Smooth muscle cell (in vitro differentiated cells): Measurements from ENCODE around the gene AGAP1. TPM values are rescaled to one million over a fixed set of nuclear protein-coding genes. Genes with fewer than 3 reads are reported as not detected.

Experiments
- DNase-seq: peaks from one replicate; lab custom pipeline; 2025; ENCODE audit not compliant: unreplicated experiment; lab: John Stamatoyannopoulos, UW
- H2AFZ ChIP-seq: fragments of 200-600 bp; sonication (generic); 2 replicates; pipeline ENCODE4 v1.6.0; 2016; ENCODE audit warnings: antibody characterized with exemption, low read depth, mild to moderate bottlenecking
- H3F3A ChIP-seq: fragments of 200-600 bp; sonication (generic); 2 replicates; pipeline ENCODE4 v1.6.0; 2017; ENCODE audit warnings: antibody characterized with exemption, low read depth
- H3K27ac ChIP-seq: fragments of 200-600 bp; sonication (generic); 2 replicates; pipeline ENCODE4 v1.5.1; 2016; ENCODE audit warnings: low read depth, mild to moderate bottlenecking
- H3K27me3 ChIP-seq: fragments of 200-600 bp; sonication (generic); 2 replicates; pipeline ENCODE4 v1.6.1; 2016; ENCODE audit warnings: low read depth, mild to moderate bottlenecking
- H3K36me3 ChIP-seq: fragments of 200-600 bp; sonication (generic); 2 replicates; pipeline ENCODE4 v1.5.1; 2016; ENCODE audit warnings: low read depth
- H3K4me1 ChIP-seq: fragments of 200-600 bp; sonication (generic); 2 replicates; pipeline ENCODE4 v1.5.1; 2016; ENCODE audit warnings: low read depth
- H3K4me2 ChIP-seq: fragments of 200-600 bp; sonication (generic); 2 replicates; pipeline ENCODE4 v1.6.0; 2016; ENCODE audit warnings: mild to moderate bottlenecking
- H3K4me3 ChIP-seq: fragments of 200-600 bp; sonication (generic); 2 replicates; pipeline ENCODE4 v1.5.1; 2016; ENCODE audit warnings: mild to moderate bottlenecking
- H3K79me2 ChIP-seq: fragments of 200-600 bp; sonication (generic); 2 replicates; pipeline ENCODE4 v1.6.0; 2016; ENCODE audit warnings: low read depth, mild to moderate bottlenecking
- H3K9ac ChIP-seq: fragments of 200-600 bp; sonication (generic); 2 replicates; pipeline ENCODE4 v1.6.0; 2016; ENCODE audit warnings: low read depth
- H3K9me3 ChIP-seq: fragments of 200-600 bp; sonication (generic); replicated peaks from 2 replicates; pipeline ENCODE4 v1.5.1; 2016; ENCODE audit warnings: low read depth
- H4K20me1 ChIP-seq: fragments of 200-600 bp; sonication (generic); 2 replicates; pipeline ENCODE4 v1.6.0; 2016; ENCODE audit warnings: low read depth
- WGBS: methylation state at CpG from one replicate; pipeline ENCODE4 v1.1.7; 2016; ENCODE audit warnings: low lambda C conversion rate; 5-methylcytosine and 5-hydroxymethylcytosine counted together
- polyA plus RNA-seq: library from polyadenylated mRNA; unstranded; fragments of >200 nt; fragmentation: Nextera tagmentation; extraction: Ambion mirVana; gene quantifications from 2 replicates; pipeline ENCODE4 v1.2.1, GENCODE V29; 2016
- total RNA-seq: library from RNA; depleted of rRNA; stranded (reverse); fragments of >200 nt; gene quantifications from 2 replicates; pipeline ENCODE4 v1.2.3, GENCODE V29; 2014
- TF ChIP-seq, protein P1 (sequence below): fragments of 200-600 bp; sonication (generic); IDR thresholded peaks from 2 replicates; pipeline ENCODE4 v1.5.1; 2017; ENCODE audit warnings: borderline replicate concordance, mild to moderate bottlenecking, antibody characterized with exemption; ENCODE audit not compliant: insufficient read depth, poor library complexity, severe bottlenecking

AGAP1 gene
- total and polyA plus RNA-seq, 2 experiments from 2014 or later, result 3.9 to 9.8 TPM

DNA sequence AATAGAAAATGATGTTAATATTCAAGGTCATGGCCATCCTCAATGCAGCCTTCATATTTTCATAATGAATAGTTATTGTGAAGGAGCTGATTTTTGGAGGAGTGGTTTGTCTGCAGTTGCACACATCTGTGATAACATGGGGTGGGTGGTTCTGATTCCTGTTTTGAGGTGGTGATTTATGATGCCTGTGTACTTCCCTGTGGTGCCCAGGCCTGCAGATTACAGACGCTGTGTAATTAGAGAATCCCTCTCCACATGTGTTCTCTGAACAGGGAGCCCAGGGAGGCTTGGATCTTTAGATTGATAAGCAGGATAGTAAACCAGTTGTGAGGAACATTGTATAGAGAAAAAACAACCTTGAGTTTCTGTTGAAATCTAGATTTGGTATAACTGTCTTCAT, 117.5 kb downstream of the AGAP1 start:
- Histone ChIP-seq H3K4me1 (no peaks in the 10 kb centered on the region), H3K36me3 (no peaks in the 10 kb centered on the region), H3F3A (no peaks in the 10 kb centered on the region), H3K4me2 (no peak overlapping the region), H4K20me1 (peaks cover 99% of the 10 kb centered on the region), H3K27ac (no peak overlapping the region), H3K27me3 (no peaks in the 10 kb centered on the region), H3K79me2 (peaks cover 61% of the 10 kb centered on the region), H3K9me3 (no peaks in the 10 kb centered on the region), H3K9ac (no peak overlapping the region), H3K4me3 (no peak overlapping the region), H2AFZ (no peak overlapping the region)
- DNase-seq, result no peak
- TF ChIP-seq, protein P1, sequence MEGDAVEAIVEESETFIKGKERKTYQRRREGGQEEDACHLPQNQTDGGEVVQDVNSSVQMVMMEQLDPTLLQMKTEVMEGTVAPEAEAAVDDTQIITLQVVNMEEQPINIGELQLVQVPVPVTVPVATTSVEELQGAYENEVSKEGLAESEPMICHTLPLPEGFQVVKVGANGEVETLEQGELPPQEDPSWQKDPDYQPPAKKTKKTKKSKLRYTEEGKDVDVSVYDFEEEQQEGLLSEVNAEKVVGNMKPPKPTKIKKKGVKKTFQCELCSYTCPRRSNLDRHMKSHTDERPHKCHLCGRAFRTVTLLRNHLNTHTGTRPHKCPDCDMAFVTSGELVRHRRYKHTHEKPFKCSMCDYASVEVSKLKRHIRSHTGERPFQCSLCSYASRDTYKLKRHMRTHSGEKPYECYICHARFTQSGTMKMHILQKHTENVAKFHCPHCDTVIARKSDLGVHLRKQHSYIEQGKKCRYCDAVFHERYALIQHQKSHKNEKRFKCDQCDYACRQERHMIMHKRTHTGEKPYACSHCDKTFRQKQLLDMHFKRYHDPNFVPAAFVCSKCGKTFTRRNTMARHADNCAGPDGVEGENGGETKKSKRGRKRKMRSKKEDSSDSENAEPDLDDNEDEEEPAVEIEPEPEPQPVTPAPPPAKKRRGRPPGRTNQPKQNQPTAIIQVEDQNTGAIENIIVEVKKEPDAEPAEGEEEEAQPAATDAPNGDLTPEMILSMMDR, result no peak
- WGBS, result 71% methylated on average over 1 of the region's 1 CpG

- H3K36me3 ChIP-seq, result no peaks in the 10 kb centered on the region
- no peaks in the 10 kb centered on the region for H3K27me3 ChIP-seq
- no peaks in the 10 kb centered on the region for H3F3A ChIP-seq
- H3K9ac ChIP-seq, result no peak overlapping the region
- H2AFZ ChIP-seq, result no peak overlapping the region
- peaks cover 65% of the 10 kb centered on the region for H3K79me2 ChIP-seq
- H4K20me1 ChIP-seq, result peaks cover 99% of the 10 kb centered on the region
- no peak overlapping the region for H3K27ac ChIP-seq
- no peaks in the 10 kb centered on the region for H3K9me3 ChIP-seq
- no peak for DNase-seq
- TF ChIP-seq, protein P1, result no peak
- no peak overlapping the region for H3K4me3 ChIP-seq
- H3K4me2 ChIP-seq, result no peak overlapping the region
- WGBS, result 95% methylated on average over 7 of the region's 7 CpGs
- no peaks in the 10 kb centered on the region for H3K4me1 ChIP-seq
Measured at GRCh38 chr2:235611756-235612155, 117.9 kb downstream of the AGAP1 start.

- peaks cover 99% of the 10 kb centered on the region for H4K20me1 ChIP-seq
- H3K27ac ChIP-seq, result no peak overlapping the region
- H3K9ac ChIP-seq, result no peak overlapping the region
- TF ChIP-seq, protein P1, result no peak
- no peak overlapping the region for H3K4me2 ChIP-seq
- no peaks in the 10 kb centered on the region for H3K27me3 ChIP-seq
- no peak overlapping the region for H2AFZ ChIP-seq
- H3K9me3 ChIP-seq, result no peaks in the 10 kb centered on the region
- H3K4me1 ChIP-seq, result no peaks in the 10 kb centered on the region
- no peak for DNase-seq
- H3K79me2 ChIP-seq, result peaks cover 67% of the 10 kb centered on the region
- no peaks in the 10 kb centered on the region for H3F3A ChIP-seq
- no peak overlapping the region for H3K4me3 ChIP-seq
- H3K36me3 ChIP-seq, result no peaks in the 10 kb centered on the region
- WGBS, result 97% methylated on average over 15 of the region's 15 CpGs
Measured at GRCh38 chr2:235612181-235612950, 118.5 kb downstream of the AGAP1 start.

DNA sequence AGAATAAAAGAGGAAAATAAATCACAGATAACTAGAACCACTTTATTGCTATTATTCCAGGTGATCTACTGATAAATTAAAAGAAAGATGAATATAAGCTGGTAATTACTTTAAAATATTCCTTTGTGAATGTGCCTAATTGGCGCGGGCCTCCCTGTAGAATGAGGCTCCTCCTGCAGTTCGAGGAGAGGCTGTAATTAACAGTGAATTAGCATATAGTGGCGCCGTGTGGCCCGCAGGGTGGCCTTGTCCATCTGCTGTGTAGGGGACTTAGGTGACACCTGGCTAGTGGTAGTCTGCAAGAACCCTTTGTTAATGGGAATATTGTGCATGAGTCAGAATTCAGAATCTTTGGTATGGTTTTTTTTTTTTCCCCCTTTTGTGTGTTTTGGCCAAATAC, 119.8 kb downstream of the AGAP1 start:
- H3K4me2 ChIP-seq, result no peak overlapping the region
- peaks cover 99% of the 10 kb centered on the region for H4K20me1 ChIP-seq
- no peaks in the 10 kb centered on the region for H3K27me3 ChIP-seq
- DNase-seq, result no peak
- H3K4me3 ChIP-seq, result no peak overlapping the region
- H3K9me3 ChIP-seq, result no peaks in the 10 kb centered on the region
- no peaks in the 10 kb centered on the region for H3K4me1 ChIP-seq
- no peak overlapping the region for H3K9ac ChIP-seq
- 89% methylated on average over 6 of the region's 6 CpGs for WGBS
- no peak overlapping the region for H3K27ac ChIP-seq
- H3K36me3 ChIP-seq, result no peaks in the 10 kb centered on the region
- H3K79me2 ChIP-seq, result peaks cover 64% of the 10 kb centered on the region
- no peak overlapping the region for H2AFZ ChIP-seq
- TF ChIP-seq, protein P1, result no peak
- H3F3A ChIP-seq, result no peaks in the 10 kb centered on the region
